Measurements from ENCODE around the gene TP53I11.

TP53I11 gene

DNA sequence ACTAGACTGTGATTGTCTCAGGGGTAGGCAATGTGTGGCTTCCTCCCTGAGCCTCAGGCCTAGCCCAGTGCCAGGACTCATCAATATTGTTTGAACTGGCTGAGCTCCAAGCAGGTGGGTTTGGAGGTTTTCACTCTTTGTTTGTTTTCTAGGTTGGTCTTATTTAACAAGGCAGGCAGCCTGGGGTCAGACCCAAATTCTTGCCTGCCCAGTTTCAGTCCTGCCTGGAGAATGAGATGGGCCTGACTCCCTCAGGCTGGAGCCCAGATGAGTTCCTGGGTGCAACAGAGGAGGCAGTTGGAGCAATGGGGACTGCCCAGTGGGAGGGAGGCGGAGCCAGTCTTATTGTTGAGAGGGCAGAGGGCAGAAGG is 28.3 kb upstream of the TP53I11 start:
- no peak for DNase-seq (ENCODE audit: low spot score)

DNA sequence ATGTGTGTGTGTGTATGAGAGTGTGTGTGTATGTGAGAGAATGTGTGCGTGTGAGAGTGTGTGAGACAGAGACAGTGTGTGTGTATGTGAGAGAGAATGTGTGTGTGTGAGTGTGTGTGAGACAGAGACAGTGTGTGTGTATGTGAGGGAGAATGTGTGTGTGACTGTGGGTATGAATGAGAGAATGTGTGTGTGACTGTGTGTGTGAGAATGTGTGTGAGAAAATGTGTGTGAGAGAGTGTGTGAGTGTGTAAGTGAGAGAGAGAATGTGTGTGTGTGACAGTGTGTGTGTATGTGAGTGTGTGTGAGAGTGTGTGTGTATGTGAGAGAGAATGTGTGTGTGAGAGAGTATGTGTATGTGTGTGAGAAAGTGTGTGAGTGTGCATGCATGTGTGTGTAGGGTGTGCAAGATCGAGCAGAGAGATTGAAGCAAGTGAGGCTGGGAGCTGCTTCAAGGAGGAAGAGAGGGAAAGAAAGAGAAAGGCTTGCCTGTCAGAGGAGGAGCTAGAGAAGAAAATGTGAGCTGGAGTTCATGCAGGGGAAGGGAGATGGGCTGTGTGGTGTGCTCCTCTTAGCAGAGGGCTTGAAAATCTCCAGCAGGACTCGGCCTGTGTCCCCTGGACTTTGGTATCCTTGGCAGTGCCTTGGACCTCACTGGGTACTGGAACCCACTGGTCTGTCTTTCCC is 27.7 kb upstream of the TP53I11 start:
- DNase-seq (ENCODE audit: low spot score), result no peak

DNA sequence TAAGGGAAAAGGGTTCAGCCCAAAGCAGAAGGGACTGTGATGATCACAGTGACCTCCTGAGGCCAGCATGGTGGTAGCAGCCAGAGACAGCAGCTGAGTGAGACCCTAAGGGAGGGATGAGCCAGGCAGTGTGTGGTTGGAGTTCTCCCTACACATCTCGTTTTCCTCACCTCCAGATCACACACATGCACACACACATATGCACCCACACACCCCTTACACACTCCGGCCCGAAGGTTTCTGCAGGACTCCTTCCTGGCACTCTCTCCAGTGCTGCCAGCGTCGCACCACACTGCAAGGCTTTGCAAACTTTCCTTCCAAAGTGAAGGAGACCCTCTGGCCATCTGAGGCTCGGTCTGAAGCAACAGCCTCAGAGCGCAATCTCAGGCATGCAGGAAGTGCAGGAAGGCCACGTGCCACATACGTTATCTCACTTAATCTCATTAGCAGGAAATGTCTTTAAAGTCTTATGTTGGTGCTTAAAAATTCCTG is 26.9 kb upstream of the TP53I11 start:
- no peak for DNase-seq (ENCODE audit: low spot score)

DNA sequence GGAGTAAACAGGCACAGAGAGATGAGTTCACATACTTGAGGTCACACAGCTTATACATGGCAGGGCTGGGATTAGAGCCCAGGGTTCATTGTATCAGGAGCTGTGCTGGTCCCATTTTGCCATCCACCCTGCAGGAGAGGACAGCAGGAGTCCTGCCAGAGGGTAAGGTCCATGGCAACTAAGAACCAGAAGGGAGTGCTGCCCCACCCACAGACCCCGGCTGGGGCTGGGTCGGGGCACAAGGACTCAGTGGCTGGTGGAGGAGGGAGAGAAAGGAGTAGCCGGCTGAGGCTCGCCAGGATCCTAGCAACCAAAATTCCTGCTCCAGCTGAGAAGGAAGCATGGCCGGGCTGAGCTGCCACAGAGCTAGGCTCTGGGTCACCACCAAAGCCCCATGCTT is 25.9 kb upstream of the TP53I11 start:
- DNase-seq (ENCODE audit: low spot score), result no peak

DNA sequence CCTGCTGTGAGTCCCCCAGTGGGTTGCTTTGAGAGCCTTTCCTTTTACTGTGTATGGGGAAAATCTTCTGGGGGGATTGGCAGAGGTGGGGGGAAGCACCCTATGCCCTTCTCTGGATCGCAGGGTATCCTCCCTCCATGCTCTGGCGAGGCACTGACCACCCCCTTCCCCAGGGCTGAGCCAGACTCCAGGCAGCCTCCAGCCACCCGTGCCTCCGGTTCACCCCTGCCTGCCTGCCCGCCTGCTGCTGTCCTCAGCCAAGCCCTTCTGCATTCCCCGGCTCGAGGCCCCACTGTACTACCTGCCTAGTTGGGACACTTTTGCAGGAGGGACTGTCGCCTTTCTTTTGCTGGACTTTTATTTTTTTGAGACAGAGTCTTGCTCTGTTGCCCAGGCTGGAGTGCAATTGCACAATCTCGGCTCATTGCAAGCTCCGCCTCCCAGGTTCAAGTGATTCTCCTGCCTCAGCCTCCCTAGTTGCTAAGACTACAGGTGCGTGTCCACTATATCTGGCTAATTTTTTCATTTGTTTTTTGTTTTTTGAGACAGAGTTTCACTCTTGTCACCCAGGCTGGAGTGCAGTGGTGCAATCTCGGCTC is 23.8 kb upstream of the TP53I11 start:
- no peak for DNase-seq (ENCODE audit: low spot score)

DNA sequence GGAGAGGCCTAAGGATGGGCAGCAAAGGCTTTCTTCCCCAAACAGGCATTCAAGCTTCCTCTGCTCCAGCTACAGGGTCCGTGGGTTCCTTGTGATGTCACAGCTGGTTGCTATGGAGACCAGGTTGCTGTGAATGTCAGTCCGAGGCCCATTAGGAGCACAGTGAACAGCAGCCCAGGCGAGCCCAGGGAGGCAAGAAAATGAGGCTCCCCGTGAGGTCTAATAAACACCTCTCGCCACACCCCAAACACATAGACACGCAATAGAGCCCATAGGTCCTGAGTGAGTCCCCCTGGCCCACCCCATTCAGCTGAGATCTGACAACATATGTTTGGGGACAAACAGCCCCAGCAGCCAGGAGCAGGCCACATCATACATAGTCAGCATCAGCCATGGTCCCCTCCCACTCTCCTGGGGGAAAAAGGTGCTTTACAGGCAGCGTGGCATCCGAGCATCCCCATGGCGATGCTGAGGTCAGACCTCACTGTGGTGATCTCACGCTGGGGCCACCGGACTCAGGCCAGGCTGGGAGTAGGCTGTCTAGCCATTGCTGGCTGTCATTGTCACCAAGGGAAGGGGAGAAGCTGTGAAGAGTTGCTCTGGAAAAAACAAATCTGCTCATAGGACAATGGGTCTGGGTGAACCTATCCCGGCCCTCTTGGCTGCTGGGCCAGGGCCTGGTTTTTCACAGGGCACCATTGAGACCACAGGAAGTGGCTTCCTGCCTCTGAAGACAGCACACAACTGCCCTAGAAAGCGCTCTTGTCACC is 23.1 kb upstream of the TP53I11 start:
- DNase-seq (ENCODE audit: low spot score), result no peak

DNA sequence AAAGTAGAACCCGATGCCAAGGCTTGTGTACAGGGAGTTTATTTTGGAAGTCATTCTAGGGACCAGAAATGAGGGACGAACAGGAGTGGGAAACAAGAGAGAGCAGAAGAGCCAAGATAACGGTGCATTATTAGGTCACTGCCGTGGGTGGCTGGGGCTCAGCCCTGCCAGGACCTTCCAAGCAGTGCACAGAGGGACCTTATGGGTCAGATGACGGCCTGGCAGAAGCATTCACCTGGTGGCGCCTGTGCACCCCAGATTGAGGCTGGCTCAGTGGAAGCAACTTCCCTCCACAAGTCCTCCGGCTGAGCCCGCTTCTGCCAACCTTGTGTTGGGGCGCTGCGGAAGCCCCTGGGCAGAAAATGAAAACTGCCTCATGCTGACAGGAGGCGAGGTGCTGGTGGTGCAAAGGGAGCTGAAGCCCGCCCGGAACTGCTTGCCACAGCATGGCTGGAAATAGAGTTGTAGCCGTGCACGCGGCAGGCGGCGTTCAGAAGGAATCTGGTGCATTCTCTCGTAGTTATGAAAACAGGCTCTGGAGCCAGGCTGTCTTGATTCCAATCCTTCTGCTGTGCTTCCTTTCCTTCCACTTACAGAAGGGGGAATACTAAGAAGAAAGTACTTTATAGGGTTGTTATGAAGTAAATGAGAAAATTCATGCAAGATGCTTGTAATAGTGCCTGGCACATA is 22.2 kb upstream of the TP53I11 start:
- DNase-seq (ENCODE audit: low spot score), result no peak

DNA sequence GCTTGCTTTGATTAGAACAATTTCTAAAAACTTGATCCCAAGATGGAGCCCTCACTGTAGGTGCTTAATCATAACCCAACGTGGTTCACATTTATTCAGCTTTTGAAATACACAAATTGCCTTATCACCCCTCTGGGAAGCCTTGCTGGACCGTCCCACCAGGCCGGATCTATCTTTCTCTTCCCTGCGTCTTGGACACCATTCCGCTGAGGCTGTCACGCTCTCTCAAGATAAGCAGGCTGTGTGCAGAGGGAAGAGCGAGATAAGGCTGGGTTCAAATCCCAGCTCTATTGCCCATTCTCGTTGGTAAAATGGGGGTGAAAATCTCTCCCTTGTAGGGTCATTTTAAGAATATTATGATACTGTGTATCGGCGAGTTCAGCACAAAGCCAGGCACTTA is 20.5 kb upstream of the TP53I11 start:
- DNase-seq (ENCODE audit: low spot score), result no peak

DNA sequence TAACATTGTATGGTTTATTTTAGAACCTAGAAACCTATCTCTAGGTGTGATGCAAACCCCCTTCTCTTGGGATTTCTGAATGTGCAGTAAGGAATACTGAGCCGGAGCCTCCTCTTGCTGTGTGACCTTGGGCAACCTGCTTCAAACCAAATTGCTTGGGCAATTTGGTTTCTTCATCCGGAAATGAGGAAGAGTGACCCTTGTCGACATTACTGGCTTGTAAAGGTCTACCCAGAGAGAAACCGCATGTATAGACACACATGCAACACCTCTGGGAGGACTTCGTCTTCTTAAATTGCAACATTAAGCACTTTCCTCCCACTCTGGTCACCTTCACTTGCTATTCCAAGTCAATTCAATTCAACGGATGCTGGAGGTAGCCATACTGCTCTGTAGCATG is 19.6 kb upstream of the TP53I11 start:
- no peak for DNase-seq (ENCODE audit: low spot score)

DNA sequence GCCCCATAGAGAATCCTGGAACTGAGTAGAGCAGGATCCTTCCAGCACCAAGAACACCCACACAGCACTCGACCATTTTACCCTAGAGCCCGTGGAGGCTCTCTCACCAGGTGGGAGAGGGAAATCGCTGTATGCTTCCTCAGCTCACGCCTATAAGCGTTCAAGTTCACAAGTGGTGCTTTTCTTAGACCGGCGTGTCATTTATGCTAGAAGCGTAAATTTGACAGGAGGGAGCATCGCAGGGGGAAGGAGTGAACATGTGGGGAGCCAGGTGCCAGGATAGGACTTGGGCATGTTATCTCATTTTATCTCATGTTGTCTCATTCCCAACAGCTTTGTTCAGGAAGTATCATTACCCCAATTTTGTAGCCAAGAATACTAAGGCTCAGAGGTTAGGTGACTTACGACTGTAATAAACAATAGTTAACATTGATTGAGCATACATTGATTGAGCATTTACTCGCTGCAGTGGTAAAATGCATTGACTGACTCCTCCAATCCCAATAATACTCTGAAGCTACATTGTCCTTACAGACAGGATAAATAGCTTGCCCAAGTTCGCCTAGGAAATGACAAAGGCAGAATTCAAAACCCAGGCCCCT is 19.1 kb upstream of the TP53I11 start:
- no peak for DNase-seq (ENCODE audit: low spot score)

DNA sequence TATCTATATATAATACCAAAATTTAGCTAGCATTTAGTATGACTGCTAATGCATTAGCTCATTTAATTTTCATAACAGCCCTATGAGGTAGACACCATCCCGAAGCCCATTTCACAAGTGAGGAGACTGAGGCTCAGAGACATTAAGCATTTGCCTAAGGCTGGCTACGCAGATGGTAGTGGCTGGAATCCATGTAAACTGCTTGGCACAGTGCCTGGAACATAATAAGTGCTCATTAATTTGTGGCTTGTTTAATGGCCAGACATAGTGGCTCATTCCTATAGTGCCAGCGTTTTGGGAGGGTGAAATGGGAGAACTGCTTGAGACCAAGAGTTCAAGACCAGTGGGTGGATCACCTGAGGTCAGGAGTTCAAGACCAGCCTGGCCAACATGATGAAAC is 17.8 kb upstream of the TP53I11 start:
- DNase-seq (ENCODE audit: low spot score), result no peak

DNA sequence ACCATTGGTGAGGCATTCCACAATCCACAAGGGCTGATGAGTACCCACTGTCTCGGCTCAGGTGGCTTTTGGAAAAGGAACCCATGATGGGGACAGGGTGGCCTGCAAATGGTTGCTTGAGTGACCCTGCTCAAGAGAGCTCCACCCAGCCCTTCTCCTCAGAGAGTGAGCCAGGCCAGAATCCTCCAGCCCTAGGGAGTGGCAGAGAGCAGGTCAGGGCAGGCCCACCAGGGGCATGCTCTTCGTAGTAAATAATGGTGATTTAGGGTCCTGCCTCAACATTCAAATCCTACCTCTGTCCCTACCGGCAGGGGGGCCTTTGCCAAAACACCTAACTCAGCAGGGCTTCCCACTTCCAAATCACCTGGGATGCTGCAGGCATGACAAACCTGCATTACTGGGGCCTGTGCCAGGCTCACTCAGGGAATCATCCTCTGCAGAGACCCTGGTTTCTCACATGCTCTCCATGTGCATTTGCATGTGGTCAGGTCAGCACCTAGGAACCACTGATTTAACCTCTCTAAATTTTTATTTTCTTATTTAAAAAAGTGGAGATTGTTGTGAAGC is 17.3 kb upstream of the TP53I11 start:
- DNase-seq (ENCODE audit: low spot score), result no peak

DNA sequence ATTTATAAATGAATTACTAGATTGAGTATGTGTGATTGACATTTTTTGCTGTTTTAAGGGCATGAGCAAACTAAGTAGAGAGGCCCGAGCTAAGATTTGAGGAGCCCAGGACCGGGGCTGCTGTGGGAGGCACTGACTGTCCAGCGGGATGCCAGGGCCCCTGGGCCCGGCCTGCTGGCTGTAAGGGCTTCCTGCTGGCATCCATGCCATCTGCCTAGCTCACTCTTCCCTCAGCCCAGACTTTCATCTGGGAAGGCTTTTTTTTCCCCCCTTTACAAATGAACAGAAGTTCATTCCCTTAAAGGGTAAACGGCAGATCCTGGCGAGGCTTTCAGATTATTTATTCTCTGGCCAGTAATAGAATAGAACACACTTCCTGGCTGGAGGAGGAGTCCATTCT is 16.0 kb upstream of the TP53I11 start:
- DNase-seq (ENCODE audit: low spot score), result no peak

DNA sequence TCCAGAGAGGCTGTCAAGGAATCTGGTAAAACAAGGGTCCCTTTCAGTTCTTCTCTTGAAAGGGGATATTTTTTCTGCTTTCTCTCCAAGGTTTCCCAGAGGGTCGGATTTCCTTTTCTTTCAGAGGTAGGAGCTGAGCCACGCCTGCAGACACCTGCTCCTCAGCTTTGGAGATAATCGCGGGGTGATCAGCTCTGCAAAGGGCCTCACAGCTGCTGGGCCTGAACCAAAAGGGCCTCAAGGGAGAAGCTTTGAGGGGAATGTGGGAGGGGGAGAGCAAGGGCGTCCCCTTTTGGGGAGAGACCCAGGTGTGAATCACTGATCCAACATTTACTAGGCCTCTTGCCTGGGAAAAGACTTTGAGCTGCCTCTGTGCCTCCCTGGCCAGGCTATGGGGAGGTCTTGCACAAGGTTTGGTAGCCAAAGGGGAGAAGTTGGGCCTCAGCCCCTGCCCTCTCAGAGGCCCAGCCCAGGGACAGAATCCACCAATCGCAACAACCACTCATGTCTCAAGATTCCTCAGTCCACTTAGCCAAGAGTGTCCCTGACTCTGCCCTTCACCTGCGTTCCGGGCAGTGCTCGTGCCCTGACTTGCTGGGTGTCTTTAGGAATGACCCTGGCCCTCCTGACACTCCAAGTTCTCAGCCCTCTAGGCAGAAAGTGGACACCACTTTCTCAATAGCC is 14.0 kb upstream of the TP53I11 start:
- DNase-seq (ENCODE audit: low spot score), result no peak

DNA sequence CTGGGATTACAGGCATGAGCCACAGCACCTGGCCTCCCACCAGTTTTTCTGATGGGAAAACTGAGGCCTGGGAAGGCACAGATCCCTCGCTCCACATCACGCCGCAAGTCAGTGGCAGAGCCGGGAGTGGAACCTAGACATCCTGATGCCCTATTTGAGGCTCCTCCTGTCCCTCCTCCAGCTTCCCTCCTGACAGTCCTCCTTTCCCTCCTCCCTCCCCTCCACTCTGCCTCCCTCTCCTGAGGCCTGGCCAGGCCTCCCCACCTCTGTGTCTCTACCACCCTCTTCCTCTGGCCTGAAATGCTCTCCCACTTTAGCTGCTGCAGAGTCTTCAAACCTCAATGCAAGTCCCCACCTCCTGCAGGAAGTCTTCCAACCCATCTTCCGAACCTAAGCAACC is 13.3 kb upstream of the TP53I11 start:
- no peak for DNase-seq (ENCODE audit: low spot score)

DNA sequence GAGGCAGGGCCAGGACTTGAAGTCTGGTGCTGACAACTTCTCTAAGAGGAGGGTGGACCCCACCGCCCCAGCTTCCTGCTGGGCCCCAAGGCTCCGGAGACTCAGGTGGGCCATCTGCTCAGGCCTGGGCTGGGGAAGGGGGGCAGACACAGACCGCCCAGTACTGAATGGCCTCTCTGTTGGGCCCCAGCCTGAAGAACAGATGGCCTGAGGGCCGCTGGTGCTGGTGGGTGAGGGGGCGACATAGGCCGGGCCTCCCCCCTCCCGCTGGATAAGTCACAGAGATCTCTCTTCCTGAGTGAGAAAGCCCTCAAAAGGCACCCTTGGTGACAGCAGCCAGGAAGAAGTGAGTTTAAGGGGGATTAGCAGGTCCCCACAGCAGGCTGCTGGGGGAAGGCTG is 12.5 kb upstream of the TP53I11 start:
- no peak for DNase-seq (ENCODE audit: low spot score)

DNA sequence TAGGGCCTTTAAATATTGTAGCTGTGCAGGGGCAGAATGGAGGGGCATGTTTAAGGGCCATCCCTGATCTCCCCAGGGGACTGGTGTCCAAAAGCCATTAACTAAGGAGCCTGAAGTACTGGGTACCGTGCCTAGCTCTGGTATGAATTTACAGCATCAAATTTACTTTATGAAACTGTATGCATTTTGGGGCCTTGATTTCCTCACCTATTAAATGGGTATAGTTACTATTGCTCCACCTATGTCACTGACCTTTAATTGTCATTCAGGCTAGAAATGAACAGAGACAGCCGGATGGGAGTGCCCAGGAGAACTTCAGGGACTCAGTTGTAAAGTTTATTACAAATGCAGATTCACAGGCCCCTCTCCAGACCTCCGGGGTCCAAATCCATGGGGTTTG is 11.8 kb upstream of the TP53I11 start:
- no peak for DNase-seq (ENCODE audit: low spot score)

DNA sequence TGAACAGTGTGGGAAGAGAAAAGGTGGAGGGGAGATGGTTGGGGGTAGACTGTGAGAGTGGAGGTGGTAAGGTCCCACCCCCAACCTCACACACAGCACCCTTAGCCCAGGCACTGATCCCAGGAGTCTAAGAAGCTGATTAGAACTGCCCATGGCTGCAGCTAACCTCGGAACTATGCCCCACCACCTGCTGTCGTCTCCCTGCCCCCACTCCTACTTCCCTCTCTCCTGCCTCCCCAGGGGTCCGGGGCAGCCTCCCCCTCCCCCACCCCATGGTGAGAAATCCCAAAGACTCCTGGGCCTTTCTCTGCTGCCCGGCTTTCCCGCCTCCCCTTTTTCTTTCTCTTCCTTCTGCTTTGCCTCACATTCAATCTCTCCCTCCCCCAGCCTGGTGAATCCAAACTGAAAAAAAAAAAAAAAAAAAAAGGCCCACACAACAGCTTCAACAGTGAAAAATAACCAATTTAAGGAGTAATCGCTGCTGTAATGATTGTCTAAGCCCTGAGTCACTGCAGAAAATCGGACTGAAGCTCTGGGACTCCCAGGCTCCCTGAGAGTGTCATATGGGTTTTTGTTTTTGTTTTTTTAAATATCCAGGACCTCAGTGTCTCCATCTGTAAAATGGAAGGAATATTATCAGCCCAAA is 9.6 kb upstream of the TP53I11 start:
- DNase-seq (ENCODE audit: low spot score), result no peak

DNA sequence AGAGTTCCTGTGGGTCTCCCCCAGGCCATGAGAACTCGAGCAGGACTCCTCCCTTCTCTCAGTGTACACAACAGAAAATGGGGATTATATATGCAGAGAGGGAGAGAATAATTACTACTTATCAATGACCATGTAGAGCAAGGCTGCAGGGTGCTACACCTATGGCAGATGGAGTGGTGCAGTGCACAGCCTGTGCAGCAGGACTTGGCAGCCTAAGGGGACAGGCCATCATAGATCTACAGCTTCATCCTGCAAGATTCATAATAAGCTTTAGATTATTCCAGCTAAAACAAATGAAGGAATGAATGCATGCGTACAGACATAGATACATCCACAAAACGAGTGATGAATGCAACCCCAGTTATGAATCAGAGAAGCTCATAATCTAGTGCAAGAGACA is 8.4 kb upstream of the TP53I11 start:
- DNase-seq (ENCODE audit: low spot score), result no peak

DNA sequence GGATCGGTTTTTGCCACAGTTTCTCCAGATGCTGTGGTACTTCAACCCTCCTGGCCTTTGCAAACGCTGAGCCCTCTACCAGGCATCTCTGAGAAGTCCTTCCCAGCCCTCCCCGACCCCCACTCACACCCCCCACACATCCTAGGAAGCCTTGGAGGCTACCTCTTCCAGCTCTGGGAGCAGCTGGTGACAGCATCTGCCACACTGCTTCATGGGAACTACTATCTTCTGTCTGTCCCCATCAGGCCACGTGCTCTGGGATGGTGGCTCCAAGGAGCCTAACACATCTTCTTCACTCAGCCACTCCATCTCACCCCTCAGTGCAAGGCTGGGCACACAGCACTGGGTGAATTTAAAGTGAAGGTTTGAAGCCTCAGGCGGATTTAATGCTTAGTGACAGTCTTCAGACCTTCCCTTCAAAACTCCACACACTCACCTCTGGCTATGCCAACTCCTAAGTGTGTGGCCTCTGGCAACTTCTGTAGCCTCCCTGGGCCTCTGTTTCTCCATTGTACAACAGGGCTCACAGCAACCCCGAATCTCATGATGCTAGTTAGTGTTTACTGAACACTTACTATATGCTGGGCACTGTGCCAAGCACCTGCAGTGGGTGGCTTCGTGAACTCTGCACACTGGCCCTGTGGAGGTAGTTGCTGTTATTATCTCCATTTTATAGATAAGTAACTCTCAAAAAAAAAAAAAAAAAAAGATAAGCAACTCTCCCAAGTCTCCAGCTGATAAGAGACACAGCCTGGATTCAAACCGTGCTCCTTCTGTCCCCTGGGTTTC is 7.3 kb upstream of the TP53I11 start:
- DNase-seq (ENCODE audit: low spot score), result no peak

Measured in SW480 (cell line).